Activated naive CD4-positive, alpha-beta T cell treated with anti-CD3 and anti-CD28 coated beads for 36 hours (primary cell): ENCODE data around the gene NRP2. TPM values are rescaled to one million over a fixed set of nuclear protein-coding genes. Genes with fewer than 3 reads are reported as not detected.

Experiments used
- CTCF ChIA-PET: fragments of 350-600 bp; sonication (Branson Sonifier 250); formaldehyde crosslinking; loops from one replicate; lab custom pipeline; 2021; ENCODE audit warnings: antibody characterized with exemption; lab: Charles Lee
- DNase-seq: peaks from one replicate; pipeline ENCODE4 v3.0.0-alpha.2; 2020
- H3K27ac Mint-ChIP-seq: one replicate; pipeline ENCODE4 v1.8.0; 2021; ENCODE audit warnings: mild to moderate bottlenecking, mixed read lengths
- H3K27me3 Mint-ChIP-seq: one replicate; pipeline ENCODE4 v1.8.0; 2021; ENCODE audit warnings: low read depth, mixed read lengths
- H3K36me3 Mint-ChIP-seq: one replicate; pipeline ENCODE4 v1.8.0; 2021; ENCODE audit warnings: low read depth, mixed read lengths
- H3K4me1 Mint-ChIP-seq: one replicate; pipeline ENCODE4 v1.8.0; 2021; ENCODE audit warnings: low read depth, mixed read lengths
- H3K4me3 Mint-ChIP-seq: one replicate; pipeline ENCODE4 v1.8.0; 2021; ENCODE audit warnings: mild to moderate bottlenecking, moderate library complexity, mixed read lengths
- H3K9me3 Mint-ChIP-seq: one replicate; pipeline ENCODE4 v1.8.0; 2021; ENCODE audit warnings: mixed read lengths
- intact Hi-C: fragments of 100-400 bp; cut with micrococcal nuclease; formaldehyde crosslinking; loops from one replicate; pipeline ENCODE4 v1.15.1; 2023
- total RNA-seq, 2 experiments: library from RNA; stranded (reverse); gene quantifications; one replicate each; pipeline ENCODE4 v1.2.3, GENCODE V29; 2021

The NRP2 gene
- total RNA-seq, 2 experiments from 2014 or later = 2.5 to 2.8 TPM

DNA sequence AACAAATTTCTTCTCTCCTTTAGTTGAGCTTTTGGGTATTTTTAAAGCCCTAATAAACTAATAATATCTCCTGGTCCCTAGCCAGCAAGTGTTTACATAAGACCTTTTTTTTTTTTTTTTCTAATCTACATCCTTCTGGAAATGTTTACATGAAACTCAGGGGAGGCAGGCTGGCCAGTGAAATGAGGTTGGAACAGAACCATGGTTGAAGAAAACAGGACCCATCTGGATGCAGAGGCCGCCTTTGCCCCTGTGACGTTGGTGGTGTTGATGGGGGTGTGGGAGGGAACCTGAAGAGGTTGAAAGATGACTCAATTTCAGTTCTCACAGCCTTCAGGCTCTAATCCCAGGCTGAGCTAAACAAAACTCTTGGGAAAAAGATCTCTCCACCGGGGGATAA, 118.5 kb downstream of the NRP2 start:
- Mint-ChIP-seq H3K9me3 (no peaks in the 10 kb centered on the region), H3K27ac (no peak overlapping the region), H3K36me3 (no peaks in the 10 kb centered on the region), H3K4me1 (no peaks in the 10 kb centered on the region), H3K4me3 (no peak overlapping the region), H3K27me3 (no peaks in the 10 kb centered on the region)
- intact Hi-C loops = no loop called here
- DNase-seq = no peak
- CTCF ChIA-PET = interaction anchor here (0.9 kb wide), 1 partner anchor 84 kb away, joined by 5 read pairs; no protein-coding TSS in a partner anchor

- no peak overlapping the region for H3K4me3 Mint-ChIP-seq
- no peaks in the 10 kb centered on the region for H3K4me1 Mint-ChIP-seq
- no peak for DNase-seq
- H3K36me3 Mint-ChIP-seq = no peaks in the 10 kb centered on the region
- no peak overlapping the region for H3K27ac Mint-ChIP-seq
- CTCF ChIA-PET = no interaction called here
- H3K27me3 Mint-ChIP-seq = no peaks in the 10 kb centered on the region
- intact Hi-C loops = no loop called here
- no peaks in the 10 kb centered on the region for H3K9me3 Mint-ChIP-seq
Measured at GRCh38 chr2:205802065-205802464, 119.8 kb downstream of the NRP2 start.

DNA sequence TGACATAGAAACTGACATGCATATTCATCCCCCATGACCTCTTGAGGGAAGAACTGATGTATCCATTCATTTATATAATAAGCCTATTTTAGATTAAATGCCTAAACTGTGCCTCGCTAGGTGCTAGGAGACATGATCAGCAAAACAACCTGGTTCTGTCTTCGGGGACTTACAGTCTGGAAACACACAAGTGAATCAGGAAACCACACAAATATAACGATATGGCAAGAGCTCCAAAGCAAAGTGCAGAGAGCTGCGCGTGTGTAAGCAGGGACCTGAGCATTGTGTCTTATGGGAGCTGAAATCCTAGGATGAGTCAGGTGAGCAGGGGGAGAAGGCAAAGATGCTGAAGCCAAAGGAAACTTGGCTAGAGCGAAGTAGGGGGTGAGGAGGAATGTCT, 120.6 kb downstream of the NRP2 start:
- CTCF ChIA-PET = no interaction called here
- intact Hi-C loops = no loop called here
- no peaks in the 10 kb centered on the region for H3K27me3 Mint-ChIP-seq
- H3K9me3 Mint-ChIP-seq = no peaks in the 10 kb centered on the region
- H3K4me1 Mint-ChIP-seq = no peaks in the 10 kb centered on the region
- H3K27ac Mint-ChIP-seq = no peak overlapping the region
- no peaks in the 10 kb centered on the region for H3K36me3 Mint-ChIP-seq
- no peak overlapping the region for H3K4me3 Mint-ChIP-seq
- DNase-seq = no peak

DNA sequence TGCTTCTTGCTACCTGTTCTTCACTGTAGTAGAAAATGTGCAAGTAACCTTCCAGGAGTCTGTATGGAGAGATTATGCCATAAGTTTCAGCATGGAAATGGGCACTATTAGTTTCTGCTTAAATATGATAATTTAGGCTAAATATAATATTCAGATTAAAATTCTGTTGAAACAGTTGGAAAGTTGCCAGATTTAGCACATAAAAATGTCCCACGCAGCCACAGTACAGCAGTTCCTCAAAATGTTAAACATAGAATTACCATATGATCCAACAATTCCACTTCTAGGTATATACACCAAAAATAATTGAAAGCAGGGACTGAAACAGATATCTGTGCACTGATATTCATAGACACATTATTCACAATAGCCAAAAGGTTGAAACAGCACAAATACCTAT, 121.2 kb downstream of the NRP2 start:
- Mint-ChIP-seq H3K27ac (no peak overlapping the region), H3K4me3 (no peak overlapping the region), H3K36me3 (no peaks in the 10 kb centered on the region), H3K4me1 (no peaks in the 10 kb centered on the region), H3K27me3 (no peaks in the 10 kb centered on the region), H3K9me3 (no peaks in the 10 kb centered on the region)
- intact Hi-C loops = no loop called here
- CTCF ChIA-PET = no interaction called here
- DNase-seq = no peak

GRCh38 chr2:205805136-205805535, 122.8 kb downstream of the NRP2 start:
- intact Hi-C loops = no loop called here
- no peaks in the 10 kb centered on the region for H3K9me3 Mint-ChIP-seq
- CTCF ChIA-PET = no interaction called here
- no peaks in the 10 kb centered on the region for H3K4me1 Mint-ChIP-seq
- no peak overlapping the region for H3K4me3 Mint-ChIP-seq
- no peak for DNase-seq
- H3K27ac Mint-ChIP-seq = no peak overlapping the region
- H3K36me3 Mint-ChIP-seq = no peaks in the 10 kb centered on the region
- no peaks in the 10 kb centered on the region for H3K27me3 Mint-ChIP-seq

DNA sequence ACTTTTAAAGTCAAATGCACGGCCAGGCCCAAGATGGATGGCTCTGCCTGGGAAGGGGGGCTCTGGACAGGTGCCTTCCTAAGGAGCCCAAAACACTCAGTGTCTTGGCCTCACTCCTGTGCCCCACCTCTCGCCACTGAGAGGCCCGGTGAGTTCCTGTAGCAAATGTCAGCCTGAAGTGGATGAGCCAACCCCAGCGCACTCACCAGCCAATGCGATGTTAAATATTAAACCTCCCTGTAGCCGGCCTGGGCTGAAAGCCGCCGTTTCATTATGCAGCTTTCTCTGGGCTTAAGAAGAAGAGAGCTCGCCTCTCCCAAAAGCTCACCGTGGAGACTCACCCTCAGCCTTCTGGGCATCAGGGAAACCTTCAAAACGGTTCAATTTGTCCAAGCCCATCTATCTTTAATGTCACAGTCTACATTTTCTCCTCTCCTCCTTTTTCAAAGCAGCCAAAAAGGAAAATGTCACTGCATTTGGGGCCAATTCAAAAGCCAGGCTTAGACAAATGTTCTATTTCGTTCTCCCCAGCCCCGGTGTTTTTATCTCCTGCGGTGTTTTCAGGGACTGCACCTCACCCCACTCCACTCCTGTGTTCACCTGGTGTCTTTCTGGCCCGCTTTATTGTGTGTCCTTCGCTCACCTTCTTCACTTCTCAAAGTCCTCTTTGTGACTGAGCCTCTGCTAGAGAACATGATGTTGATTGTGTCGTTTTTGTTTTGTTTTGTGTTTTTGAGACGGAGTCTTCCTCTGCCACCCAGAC, 124.0 kb downstream of the NRP2 start:
- Mint-ChIP-seq H3K27ac (no peak overlapping the region), H3K9me3 (no peaks in the 10 kb centered on the region), H3K4me1 (no peaks in the 10 kb centered on the region), H3K36me3 (no peaks in the 10 kb centered on the region), H3K27me3 (no peaks in the 10 kb centered on the region), H3K4me3 (no peak overlapping the region)
- intact Hi-C loops = no loop called here
- CTCF ChIA-PET = no interaction called here
- no peak for DNase-seq

DNA sequence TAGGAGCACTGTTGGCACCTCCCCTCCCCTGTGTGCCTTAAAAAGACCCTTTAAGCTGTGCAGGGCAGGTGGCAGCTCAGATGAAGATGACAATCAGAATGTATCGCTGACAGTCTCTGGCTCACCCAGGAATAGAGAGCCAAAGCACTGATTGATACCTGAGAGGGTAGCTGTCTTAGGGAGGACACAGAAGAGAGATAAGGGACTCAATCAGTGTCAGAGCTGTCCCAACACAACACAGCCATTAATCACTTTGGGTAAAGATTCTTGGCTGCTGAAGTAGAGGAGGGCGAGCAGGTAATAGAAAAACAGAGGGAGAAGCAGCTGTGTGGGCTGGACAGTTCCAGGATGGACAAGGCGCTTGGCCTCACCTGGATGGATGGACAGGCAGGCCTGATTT, 124.9 kb downstream of the NRP2 start:
- Mint-ChIP-seq H3K36me3 (no peaks in the 10 kb centered on the region), H3K27ac (no peak overlapping the region), H3K27me3 (no peaks in the 10 kb centered on the region), H3K4me3 (no peak overlapping the region), H3K4me1 (no peaks in the 10 kb centered on the region), H3K9me3 (no peaks in the 10 kb centered on the region)
- intact Hi-C loops = no loop called here
- CTCF ChIA-PET = no interaction called here
- no peak for DNase-seq

- H3K4me3 Mint-ChIP-seq = no peak overlapping the region
- no peak overlapping the region for H3K27ac Mint-ChIP-seq
- intact Hi-C loops = no loop called here
- no peaks in the 10 kb centered on the region for H3K36me3 Mint-ChIP-seq
- CTCF ChIA-PET = no interaction called here
- no peak for DNase-seq
- H3K4me1 Mint-ChIP-seq = no peaks in the 10 kb centered on the region
- H3K27me3 Mint-ChIP-seq = no peaks in the 10 kb centered on the region
- no peaks in the 10 kb centered on the region for H3K9me3 Mint-ChIP-seq
Measured at GRCh38 chr2:205807758-205808157, 125.5 kb downstream of the NRP2 start.

DNA sequence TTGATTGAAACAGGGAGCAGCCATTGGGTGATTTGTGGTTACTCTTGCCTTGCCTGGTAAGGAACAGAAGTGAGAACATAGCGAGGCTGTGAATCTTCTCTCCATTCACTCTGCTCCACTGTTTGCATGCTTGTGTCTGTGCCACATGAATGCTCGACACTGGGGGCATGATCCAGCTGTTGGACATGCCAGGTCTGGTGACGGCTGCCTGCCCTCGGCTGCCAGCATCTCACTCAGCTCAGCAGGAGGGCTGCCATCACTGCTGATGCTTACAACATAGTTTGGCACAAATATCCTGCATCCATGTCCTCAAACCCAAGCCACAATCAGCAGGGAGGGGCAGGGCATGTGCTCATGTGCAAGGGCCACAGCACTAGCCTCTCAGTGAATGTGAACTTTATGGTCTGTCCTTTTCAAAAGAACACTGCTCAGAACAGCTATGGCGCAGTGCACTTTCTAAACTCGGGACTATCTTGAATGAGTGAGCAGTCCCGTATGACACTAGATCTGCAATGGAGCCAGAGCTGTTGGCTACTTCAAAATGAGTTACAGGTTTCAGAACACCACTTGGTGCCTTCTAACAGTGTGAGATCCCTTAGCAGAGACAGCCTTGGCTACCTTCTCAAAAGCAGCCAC, 126.3 kb downstream of the NRP2 start:
- CTCF ChIA-PET = no interaction called here

GRCh38 chr2:205811387-205811786, 129.1 kb downstream of the NRP2 start:
- Mint-ChIP-seq H3K27me3 (no peaks in the 10 kb centered on the region), H3K4me3 (no peak overlapping the region), H3K9me3 (no peaks in the 10 kb centered on the region), H3K27ac (no peak overlapping the region), H3K4me1 (no peaks in the 10 kb centered on the region), H3K36me3 (no peaks in the 10 kb centered on the region)
- intact Hi-C loops = loop anchor here (5.0 to 10.0 kb wide), 2 partner anchors 129 to 937 kb away; partner anchors contain the start of gene NRP2
- no peak for DNase-seq
- CTCF ChIA-PET = interaction anchor here (1.4 to 1.6 kb wide), 3 partner anchors 40 to 115 kb away, joined by 3 to 4 read pairs (median 3); no protein-coding TSS in a partner anchor

More for the DNA sequence above, 126.3 kb downstream of the NRP2 start:
- H3K4me3 Mint-ChIP-seq = no peak overlapping the region
- no peaks in the 10 kb centered on the region for H3K27me3 Mint-ChIP-seq
- intact Hi-C loops = no loop called here
- H3K4me1 Mint-ChIP-seq = no peaks in the 10 kb centered on the region
- no peak for DNase-seq
- no peaks in the 10 kb centered on the region for H3K9me3 Mint-ChIP-seq
- no peak overlapping the region for H3K27ac Mint-ChIP-seq
- no peaks in the 10 kb centered on the region for H3K36me3 Mint-ChIP-seq

DNA sequence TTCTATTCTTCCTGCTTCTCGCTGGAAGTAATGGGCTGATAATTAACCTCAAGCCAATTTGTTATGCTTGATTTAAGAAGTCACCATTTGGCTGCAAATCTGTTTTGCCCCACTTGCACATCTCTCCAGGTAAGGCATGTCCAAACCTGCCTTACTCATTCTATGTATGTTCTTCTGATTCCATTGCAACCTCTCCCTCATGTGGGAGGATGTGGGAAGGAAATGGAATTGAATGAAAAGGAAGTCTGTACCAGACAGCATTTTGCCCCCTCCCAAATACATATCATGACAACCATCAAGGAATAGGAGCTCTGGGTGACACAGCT, 131.7 kb downstream of the NRP2 start:
- peaks cover 9% of the 10 kb centered on the region for H3K27me3 Mint-ChIP-seq
- no peak overlapping the region for H3K27ac Mint-ChIP-seq
- H3K4me1 Mint-ChIP-seq = no peaks in the 10 kb centered on the region
- H3K36me3 Mint-ChIP-seq = no peaks in the 10 kb centered on the region
- intact Hi-C loops = loop anchor here (5.0 to 10.0 kb wide), 2 partner anchors 132 to 939 kb away; partner anchors contain the start of gene NRP2
- no peak overlapping the region for H3K4me3 Mint-ChIP-seq
- H3K9me3 Mint-ChIP-seq = no peaks in the 10 kb centered on the region
- CTCF ChIA-PET = interaction anchor here (0.9 to 1.5 kb wide), 5 partner anchors 8 to 52 kb away, joined by 3 to 5 read pairs (median 3); no protein-coding TSS in a partner anchor
- DNase-seq = no peak

GRCh38 chr2:205815673-205816072, 133.4 kb downstream of the NRP2 start:
- no peak for DNase-seq
- Mint-ChIP-seq H3K36me3 (no peaks in the 10 kb centered on the region), H3K27ac (no peak overlapping the region), H3K4me1 (no peaks in the 10 kb centered on the region), H3K9me3 (no peaks in the 10 kb centered on the region), H3K4me3 (no peak overlapping the region), H3K27me3 (peaks cover 9% of the 10 kb centered on the region)
- CTCF ChIA-PET = interaction anchor here (0.5 to 1.8 kb wide), 3 partner anchors 40 to 53 kb away, joined by 3 to 6 read pairs (median 4); no protein-coding TSS in a partner anchor
- intact Hi-C loops = loop anchor here (10.0 kb wide), 1 partner anchor 941 kb away; no protein-coding TSS in a partner anchor
